ENCODE measurements around the gene DDHD1.

DDHD1 gene

DNA sequence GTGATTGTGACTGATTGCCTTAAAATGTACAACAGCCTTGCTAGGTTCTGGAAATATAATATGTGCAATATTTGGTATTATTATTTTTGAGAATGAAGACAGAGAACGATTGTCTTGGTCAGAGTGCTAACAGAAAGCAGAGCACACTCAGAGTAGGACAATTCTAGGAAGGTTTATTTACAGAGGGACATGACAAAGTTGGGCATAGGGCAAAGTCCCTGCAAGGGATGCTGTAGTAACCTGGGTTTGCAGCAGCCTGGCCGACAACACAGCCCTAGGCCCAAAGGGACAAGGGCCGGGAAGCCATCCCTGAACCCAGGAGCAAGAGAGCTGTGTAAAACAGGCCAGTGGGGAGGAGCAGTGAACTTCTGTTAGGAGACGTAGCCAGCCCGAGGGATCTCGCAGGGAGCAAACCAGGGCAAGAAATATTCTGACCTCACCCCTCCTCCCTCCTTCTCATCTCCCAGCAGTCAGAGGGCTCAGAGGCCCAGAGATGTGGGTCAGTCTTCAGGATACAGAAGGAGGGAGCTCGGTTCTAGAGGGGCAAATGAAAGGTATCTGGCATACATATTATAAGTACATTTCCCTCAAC, 151.2 kb downstream of the DDHD1 start:
- Histone ChIP-seq H3K4me3 (ENCODE audit: low read depth, low read length) (no peak overlapping the region), H3K27ac (ENCODE audit: extremely low read depth, low read depth, low read length) (no peak overlapping the region), H3K9me3 (ENCODE audit: control insufficient read depth, insufficient read depth, low read depth, low read length) (no peaks in the 10 kb centered on the region), H3K4me1 (ENCODE audit: control insufficient read depth, insufficient read depth, low read length) (no peaks in the 10 kb centered on the region), H3K36me3 (ENCODE audit: control insufficient read depth in 2 of 2, insufficient read depth in 1 of 2, low read length in 2 of 2) (no peaks in the 10 kb centered on the region)
- CTCF ChIA-PET: no interaction called here
- TF ChIP-seq ZNF223 (tag by site-specific recombination; IDR thresholded peaks at IDR 0.05) (no peak), ZNF175 (tag by site-specific recombination; IDR thresholded peaks at IDR 0.05) (no peak), ZNF843 (tag by site-specific recombination; IDR thresholded peaks at IDR 0.05) (no peak), ZNF19 (tag by site-specific recombination; IDR thresholded peaks at IDR 0.05; ENCODE audit: low read depth) (no peak), SP7 (tag by site-specific recombination; IDR thresholded peaks at IDR 0.05) (no peak), MYNN (tag by site-specific recombination; IDR thresholded peaks at IDR 0.05; ENCODE audit: borderline replicate concordance) (no peak), ZFP37 (tag by site-specific recombination; IDR thresholded peaks at IDR 0.05) (no peak), ZNF560 (tag by site-specific recombination; IDR thresholded peaks at IDR 0.05; ENCODE audit: borderline replicate concordance) (no peak), ZNF274 (IDR thresholded peaks at IDR 0.05; ENCODE audit: low read length) (no peak), ZNF274 (tag by site-specific recombination; IDR thresholded peaks at IDR 0.05; ENCODE audit: borderline replicate concordance) (no peak)
- TF ChIP-seq, protein P1, sequence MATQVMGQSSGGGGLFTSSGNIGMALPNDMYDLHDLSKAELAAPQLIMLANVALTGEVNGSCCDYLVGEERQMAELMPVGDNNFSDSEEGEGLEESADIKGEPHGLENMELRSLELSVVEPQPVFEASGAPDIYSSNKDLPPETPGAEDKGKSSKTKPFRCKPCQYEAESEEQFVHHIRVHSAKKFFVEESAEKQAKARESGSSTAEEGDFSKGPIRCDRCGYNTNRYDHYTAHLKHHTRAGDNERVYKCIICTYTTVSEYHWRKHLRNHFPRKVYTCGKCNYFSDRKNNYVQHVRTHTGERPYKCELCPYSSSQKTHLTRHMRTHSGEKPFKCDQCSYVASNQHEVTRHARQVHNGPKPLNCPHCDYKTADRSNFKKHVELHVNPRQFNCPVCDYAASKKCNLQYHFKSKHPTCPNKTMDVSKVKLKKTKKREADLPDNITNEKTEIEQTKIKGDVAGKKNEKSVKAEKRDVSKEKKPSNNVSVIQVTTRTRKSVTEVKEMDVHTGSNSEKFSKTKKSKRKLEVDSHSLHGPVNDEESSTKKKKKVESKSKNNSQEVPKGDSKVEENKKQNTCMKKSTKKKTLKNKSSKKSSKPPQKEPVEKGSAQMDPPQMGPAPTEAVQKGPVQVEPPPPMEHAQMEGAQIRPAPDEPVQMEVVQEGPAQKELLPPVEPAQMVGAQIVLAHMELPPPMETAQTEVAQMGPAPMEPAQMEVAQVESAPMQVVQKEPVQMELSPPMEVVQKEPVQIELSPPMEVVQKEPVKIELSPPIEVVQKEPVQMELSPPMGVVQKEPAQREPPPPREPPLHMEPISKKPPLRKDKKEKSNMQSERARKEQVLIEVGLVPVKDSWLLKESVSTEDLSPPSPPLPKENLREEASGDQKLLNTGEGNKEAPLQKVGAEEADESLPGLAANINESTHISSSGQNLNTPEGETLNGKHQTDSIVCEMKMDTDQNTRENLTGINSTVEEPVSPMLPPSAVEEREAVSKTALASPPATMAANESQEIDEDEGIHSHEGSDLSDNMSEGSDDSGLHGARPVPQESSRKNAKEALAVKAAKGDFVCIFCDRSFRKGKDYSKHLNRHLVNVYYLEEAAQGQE (tag by site-specific recombination; IDR thresholded peaks at IDR 0.05): no peak
- TF ChIP-seq, protein P2, sequence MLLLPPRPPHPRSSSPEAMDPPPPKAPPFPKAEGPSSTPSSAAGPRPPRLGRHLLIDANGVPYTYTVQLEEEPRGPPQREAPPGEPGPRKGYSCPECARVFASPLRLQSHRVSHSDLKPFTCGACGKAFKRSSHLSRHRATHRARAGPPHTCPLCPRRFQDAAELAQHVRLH (tag by site-specific recombination; IDR thresholded peaks at IDR 0.05): no peak
- TF ChIP-seq, protein P3, sequence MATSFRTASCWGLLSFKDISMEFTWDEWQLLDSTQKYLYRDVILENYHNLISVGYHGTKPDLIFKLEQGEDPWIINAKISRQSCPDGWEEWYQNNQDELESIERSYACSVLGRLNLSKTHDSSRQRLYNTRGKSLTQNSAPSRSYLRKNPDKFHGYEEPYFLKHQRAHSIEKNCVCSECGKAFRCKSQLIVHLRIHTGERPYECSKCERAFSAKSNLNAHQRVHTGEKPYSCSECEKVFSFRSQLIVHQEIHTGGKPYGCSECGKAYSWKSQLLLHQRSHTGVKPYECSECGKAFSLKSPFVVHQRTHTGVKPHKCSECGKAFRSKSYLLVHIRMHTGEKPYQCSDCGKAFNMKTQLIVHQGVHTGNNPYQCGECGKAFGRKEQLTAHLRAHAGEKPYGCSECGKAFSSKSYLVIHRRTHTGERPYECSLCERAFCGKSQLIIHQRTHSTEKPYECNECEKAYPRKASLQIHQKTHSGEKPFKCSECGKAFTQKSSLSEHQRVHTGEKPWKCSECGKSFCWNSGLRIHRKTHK (tag by site-specific recombination; IDR thresholded peaks at IDR 0.05): no peak
- TF ChIP-seq, protein P4, sequence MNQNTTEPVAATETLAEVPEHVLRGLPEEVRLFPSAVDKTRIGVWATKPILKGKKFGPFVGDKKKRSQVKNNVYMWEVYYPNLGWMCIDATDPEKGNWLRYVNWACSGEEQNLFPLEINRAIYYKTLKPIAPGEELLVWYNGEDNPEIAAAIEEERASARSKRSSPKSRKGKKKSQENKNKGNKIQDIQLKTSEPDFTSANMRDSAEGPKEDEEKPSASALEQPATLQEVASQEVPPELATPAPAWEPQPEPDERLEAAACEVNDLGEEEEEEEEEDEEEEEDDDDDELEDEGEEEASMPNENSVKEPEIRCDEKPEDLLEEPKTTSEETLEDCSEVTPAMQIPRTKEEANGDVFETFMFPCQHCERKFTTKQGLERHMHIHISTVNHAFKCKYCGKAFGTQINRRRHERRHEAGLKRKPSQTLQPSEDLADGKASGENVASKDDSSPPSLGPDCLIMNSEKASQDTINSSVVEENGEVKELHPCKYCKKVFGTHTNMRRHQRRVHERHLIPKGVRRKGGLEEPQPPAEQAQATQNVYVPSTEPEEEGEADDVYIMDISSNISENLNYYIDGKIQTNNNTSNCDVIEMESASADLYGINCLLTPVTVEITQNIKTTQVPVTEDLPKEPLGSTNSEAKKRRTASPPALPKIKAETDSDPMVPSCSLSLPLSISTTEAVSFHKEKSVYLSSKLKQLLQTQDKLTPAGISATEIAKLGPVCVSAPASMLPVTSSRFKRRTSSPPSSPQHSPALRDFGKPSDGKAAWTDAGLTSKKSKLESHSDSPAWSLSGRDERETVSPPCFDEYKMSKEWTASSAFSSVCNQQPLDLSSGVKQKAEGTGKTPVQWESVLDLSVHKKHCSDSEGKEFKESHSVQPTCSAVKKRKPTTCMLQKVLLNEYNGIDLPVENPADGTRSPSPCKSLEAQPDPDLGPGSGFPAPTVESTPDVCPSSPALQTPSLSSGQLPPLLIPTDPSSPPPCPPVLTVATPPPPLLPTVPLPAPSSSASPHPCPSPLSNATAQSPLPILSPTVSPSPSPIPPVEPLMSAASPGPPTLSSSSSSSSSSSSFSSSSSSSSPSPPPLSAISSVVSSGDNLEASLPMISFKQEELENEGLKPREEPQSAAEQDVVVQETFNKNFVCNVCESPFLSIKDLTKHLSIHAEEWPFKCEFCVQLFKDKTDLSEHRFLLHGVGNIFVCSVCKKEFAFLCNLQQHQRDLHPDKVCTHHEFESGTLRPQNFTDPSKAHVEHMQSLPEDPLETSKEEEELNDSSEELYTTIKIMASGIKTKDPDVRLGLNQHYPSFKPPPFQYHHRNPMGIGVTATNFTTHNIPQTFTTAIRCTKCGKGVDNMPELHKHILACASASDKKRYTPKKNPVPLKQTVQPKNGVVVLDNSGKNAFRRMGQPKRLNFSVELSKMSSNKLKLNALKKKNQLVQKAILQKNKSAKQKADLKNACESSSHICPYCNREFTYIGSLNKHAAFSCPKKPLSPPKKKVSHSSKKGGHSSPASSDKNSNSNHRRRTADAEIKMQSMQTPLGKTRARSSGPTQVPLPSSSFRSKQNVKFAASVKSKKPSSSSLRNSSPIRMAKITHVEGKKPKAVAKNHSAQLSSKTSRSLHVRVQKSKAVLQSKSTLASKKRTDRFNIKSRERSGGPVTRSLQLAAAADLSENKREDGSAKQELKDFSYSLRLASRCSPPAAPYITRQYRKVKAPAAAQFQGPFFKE (tag by site-specific recombination; IDR thresholded peaks at IDR 0.05; ENCODE audit: borderline replicate concordance): no peak
- TF ChIP-seq, protein P5, sequence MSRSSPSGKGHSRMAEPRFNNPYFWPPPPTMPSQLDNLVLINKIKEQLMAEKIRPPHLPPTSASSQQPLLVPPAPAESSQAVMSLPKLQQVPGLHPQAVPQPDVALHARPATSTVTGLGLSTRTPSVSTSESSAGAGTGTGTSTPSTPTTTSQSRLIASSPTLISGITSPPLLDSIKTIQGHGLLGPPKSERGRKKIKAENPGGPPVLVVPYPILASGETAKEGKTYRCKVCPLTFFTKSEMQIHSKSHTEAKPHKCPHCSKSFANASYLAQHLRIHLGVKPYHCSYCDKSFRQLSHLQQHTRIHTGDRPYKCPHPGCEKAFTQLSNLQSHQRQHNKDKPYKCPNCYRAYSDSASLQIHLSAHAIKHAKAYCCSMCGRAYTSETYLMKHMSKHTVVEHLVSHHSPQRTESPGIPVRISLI (tag by site-specific recombination; IDR thresholded peaks at IDR 0.05): no peak
- TF ChIP-seq, protein P6, sequence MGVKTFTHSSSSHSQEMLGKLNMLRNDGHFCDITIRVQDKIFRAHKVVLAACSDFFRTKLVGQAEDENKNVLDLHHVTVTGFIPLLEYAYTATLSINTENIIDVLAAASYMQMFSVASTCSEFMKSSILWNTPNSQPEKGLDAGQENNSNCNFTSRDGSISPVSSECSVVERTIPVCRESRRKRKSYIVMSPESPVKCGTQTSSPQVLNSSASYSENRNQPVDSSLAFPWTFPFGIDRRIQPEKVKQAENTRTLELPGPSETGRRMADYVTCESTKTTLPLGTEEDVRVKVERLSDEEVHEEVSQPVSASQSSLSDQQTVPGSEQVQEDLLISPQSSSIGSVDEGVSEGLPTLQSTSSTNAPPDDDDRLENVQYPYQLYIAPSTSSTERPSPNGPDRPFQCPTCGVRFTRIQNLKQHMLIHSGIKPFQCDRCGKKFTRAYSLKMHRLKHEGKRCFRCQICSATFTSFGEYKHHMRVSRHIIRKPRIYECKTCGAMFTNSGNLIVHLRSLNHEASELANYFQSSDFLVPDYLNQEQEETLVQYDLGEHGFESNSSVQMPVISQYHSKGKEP (tag by site-specific recombination; IDR thresholded peaks at IDR 0.05): no peak
- POLR2A ChIA-PET: no interaction called here
